Ecto neural progenitor cell (in vitro differentiated cells): ENCODE results near the gene ARHGAP24.
"Not testable (repeated sequence)": the region's sequence is repeated elsewhere in the genome, so short reads cannot be mapped to it uniquely, and the experiment has no call there.

Experiments
- DNase-seq: peaks from one replicate; pipeline ENCODE4 v3.0.0-alpha.2; 2018; ENCODE audit warnings: low spot score

The ARHGAP24 gene

DNA sequence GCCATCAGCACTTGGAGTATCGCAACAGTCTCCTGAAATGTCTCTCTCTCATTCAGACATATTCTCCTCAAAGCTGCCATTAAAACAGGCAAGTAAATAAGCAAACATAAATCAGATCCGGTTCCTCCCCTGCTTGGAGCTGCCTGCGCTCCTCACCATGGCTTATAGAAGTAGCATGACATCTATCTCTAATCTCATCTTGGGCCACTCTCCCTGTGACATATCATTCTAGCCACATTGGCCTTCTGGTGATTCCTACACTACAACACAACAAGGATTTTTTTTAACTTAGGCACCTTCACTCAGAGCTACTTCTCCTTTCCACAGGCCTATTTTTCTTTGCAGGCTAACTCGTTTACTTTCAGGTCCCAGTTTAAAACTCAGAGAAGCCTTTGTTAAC lies 387.9 kb downstream of the ARHGAP24 start:
- no peak for DNase-seq

DNA sequence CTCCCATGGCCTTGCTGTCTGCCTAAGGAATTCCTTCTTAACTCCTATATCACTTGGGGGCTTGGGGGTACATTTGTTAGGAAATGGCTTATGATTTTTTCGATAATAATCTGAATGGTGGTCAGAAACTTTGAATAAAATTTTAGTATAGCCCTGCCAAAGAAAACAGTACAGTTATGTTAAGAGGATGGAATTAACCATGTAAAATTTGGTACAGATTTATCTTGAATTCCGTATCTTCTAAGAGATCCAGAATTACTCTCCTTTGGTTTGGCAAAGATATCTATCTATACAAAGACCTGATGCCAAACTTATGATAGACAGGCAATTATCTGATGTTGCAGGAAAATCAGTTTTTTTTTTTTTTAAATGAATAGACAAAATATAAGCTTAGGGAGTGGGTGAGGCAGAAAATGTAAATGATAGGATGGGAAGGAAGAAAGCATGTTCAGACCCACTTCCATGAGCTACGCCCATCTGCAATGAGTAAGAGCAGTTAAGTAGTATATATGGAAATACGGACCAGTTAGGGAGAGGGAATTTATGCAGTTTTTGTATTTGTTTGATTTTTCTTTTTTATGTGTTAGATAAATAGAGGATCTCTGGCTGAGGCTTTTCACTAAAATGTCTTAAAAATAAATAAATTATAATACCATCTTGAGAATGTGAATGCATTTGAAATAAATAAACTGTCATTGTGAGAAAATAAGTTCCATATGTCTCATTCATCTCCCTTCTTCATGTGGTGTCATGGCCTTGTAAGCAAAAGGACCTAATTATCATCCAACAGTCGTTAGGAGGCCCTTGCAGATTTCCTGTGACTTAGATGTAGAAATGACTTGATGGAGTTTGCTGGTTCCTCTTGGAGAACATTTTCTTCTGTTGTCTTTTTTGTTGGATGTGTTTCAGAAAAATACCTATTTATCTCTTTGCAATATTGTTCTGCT lies 389.6 kb downstream of the ARHGAP24 start:
- DNase-seq, result no peak

DNA sequence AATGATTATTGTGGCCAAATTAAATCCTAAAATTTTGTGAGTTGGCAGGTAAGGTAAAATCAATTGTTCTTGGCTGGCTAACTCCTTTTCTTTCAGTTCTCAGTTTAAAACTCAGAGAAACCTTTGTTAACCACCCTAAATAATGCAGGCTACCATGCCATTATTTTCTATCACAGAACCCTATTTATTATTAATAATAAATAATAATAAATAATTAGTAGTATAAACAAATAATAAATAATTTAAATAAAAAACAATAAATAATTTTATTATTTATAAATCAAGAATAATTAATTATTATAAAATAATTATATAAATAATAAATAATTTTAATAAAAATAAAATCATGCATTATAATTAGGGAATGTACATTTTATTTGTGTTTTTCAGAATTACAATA lies 390.3 kb downstream of the ARHGAP24 start:
- DNase-seq, result no peak

DNA sequence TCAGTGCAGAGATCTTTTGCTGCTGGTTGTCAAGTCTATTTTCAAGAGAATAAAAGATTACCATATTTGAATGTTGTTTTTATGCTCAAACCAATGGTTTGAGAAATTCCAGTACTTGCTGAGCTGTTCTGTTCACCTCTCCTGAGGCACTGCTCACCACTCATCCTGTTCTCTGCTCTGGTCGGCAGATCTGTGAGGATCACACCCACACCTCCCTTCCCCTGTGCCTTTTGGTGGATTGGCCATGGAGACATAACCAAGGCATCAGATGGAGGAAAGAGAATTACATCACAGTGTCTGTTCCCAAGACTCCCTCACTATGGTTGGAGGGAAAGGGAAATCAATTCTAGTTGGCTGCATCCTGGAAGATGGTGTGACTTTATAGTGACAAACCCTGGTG lies 391.6 kb downstream of the ARHGAP24 start:
- no peak for DNase-seq

DNA sequence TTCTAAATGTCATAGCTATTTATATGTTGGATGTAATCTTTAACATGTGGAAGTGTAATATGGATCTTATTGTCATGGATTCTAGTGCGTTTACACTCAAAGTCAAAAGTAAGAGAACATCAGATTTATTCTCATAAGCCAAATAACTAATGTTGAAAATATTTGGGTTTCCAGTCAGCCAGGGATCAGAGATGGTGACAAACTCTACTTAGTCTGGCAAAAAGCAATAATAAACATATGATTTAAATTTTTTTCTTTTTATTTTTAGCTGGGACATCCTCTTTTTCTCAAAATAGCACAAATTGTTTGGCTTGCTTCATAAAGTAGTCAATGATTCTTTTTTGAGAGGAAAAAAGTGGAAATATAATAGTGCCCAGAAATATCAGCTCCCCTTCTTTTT lies 392.3 kb downstream of the ARHGAP24 start:
- DNase-seq, result no peak

DNA sequence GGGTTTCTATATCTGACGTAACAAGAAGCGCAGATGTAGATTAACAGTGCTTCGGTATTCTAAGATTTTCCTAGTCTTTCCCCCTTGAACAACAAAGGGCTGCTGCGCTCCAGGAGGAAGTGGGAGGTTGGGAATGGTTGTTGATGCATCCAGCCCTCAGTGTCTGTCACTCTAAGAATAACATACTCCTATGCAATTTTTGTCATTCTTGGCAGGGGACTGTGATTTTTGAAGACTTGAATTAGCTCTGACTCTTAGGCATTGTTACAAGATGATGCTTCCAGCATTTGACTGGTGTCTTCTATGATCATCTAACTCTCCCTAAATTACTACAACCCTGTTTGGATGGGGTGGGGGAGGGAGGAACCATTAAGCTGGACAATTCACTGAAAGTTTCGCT lies 394.2 kb downstream of the ARHGAP24 start:
- DNase-seq, result no peak

DNA sequence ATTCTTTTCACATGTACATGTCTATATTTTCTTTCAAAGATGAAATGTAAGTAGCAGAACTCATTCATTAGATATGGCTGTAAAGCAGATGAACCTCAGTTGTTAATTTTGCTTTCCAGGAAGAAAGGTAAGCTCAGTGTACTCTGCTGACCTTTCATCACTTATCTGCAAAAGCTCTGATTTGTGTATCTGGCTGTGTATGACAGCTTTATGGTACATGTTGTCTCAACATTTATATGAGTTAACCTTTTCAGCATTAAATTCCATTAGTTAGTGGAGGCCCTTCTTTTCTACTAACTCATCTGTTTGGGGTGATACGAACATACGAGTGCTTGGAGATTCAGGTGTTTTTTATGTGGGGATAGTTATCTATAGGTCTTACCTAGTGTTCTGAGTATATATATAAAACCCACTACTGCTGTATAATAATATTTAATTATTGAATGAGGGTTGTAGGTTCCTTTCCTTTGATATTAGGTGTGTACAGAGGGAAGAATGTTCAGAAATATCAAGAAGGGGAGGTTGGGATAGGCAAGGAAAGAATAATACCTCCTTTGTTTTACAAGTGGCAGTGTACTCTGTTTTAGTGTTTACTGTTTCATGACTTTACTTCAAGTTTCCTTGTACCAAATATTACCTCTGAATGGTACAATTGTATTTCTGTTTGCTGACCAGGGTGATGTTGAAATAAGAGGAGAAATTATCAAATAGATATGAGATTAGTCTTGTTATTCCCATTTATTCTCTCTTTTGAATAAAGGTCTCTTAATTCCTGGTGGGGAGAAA lies 395.5 kb downstream of the ARHGAP24 start:
- DNase-seq, result no peak

DNA sequence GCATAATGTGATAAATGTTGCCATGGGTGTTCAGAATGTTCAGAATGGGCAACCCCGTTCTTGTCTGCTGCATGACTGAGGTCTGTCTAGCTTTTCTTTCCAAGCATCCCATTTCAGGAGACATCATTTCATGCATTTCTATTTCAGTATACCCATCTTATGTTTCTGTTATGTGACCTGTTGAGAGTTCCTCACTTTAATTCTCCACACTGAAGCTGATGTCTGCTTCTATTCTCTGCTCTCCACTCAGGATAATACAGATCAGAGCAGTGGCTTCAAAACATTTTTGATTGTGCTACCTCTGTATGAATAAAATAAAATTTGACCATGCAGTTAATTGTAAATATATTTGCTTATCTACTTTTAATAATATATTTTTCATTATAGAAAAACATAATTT lies 398.6 kb downstream of the ARHGAP24 start:
- no peak for DNase-seq

DNA sequence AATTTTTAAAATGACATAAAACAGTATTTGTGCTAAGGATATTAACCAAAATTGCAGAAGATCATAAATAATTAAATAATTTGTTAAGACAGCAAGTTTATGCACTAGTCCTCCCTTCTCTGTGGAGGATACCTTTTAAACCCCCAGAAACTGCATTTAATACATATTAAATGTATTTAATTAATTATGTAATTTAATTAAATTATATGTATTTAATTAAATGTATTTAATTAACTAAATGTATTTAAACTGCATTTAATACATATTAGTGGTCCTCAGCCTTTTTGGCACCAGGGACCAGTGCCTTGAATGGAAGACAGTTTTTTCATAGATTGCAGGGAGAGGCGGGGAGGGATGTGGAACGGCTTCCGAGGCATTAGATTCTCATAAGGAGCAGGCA lies 404.6 kb downstream of the ARHGAP24 start:
- no peak for DNase-seq

DNA sequence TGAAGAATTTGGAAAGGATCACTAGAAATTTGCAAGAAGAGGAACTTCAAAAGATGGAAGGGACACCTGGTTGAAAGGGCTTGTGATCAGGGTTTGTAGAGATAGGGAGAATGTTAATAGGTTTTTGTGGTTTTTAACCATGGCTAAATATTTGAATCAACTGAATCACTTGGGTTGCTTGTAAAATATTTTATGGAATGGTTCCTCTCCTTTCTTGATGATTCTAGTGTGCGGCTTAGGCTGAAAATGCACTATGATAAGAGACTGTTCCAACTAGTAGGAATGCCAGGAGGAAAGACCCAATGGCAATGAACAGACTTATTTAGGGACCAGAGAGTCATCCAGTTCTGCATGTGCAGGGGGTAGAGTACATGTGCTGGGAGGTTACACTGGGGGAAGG lies 408.2 kb downstream of the ARHGAP24 start:
- no peak for DNase-seq

DNA sequence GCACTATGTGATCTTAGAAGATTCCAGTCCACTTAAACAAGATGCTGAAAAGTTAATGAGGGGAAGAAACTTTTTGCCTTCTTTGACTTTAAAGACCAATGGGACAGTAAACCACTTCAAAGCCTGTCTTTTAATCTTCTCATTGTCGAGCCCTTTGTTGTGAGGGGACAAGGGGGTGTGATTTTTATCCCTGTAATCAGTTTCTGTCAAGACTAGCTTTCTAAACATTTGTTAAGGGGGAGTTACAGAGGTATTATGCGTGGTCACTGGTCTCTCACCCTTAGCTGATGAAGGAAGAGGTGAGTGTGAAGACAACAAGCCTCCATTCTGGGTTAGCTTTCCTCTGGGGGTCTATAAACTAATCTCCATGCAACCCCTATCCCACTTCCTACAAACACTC lies 409.3 kb downstream of the ARHGAP24 start:
- DNase-seq, result no peak

DNA sequence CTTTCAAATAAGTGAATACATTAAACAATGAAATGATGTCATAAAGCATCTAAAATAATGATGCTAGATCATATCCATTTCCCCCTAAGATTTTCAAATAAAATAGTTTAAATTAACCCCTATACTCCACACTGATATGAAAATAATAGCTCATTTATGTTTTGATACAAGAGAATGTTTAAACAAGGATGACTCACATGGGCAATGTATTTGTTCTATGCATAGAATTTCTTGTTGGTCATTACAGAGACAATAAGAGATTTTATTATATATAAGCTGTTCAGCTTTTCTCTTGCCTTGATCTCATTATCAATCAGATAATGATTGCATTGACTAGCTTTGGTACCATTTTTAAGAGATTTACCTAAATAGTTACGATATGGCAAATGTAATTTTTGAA lies 411.7 kb downstream of the ARHGAP24 start:
- DNase-seq, result no peak

DNA sequence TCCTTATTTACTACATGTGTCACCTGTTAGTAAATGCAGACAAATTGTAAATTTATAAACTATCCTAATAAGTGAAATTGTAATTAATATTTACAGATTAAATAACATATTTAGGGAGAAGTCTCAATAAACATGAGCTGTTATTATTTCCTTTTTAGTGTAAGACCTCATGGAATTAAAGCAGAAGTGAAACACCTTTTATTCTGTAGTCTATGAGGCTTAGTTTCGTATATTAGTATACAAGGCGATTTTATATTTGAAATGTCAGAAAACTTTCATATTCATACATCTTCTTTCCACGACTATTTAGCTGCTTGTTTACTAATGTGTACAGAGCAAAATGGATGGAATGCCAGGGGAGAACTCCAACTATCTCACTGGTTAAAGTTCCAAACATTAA lies 414.4 kb downstream of the ARHGAP24 start:
- no peak for DNase-seq

DNA sequence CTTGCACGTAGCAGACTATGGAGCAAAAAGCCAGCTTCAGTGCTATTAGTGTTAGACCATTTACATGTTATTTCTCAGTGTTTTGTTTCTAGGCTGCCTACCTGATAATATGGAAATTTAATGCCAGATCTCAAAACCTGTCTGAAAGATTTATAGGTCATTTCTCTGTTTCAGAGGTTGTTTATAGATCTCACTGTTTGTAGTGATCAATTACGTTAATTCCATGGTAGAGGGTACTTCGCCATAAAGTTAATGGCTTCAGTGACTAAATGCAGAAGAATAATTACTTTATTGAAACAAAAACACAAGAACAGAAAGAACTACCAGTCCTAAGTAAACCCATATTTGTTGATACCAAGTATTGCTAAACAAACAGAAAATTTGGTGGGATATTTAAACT lies 420.8 kb downstream of the ARHGAP24 start:
- no peak for DNase-seq

DNA sequence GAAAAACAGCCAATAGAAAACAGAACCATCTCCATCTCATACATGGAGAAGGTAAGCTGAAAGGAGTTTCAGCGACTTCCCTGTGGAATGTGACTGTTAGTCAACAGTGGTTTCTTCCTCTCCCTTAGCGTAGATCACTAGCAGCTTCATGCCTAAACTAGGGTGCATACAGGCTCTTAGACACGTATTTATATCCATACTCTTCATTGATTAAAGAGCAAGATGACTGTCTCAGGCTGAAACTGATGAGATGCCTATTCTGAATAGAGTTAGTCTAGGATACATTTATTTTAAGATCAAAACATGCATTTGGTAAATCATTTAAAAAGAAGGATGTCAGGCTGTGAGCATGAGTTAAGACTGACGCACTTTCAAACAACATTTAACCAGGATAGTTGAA lies 423.3 kb downstream of the ARHGAP24 start:
- no peak for DNase-seq

DNA sequence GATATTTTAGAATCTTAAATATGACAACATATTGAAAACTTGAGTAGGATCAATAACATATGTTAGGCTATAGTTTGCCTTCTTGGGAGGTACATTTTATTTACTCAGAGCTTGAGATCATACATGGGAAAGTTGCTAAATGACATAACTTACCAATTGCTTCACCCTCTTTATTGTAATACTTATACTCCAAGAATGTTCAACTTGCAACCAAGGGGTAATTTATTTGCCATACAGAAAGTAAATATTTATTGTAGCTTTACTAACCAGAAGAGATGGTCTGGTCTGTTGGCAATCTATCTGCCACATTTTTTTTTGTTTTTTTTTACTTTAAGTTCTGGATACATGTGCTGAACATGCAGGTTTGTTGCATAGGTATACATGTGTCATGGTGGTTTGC lies 426.6 kb downstream of the ARHGAP24 start:
- DNase-seq, result no peak

DNA sequence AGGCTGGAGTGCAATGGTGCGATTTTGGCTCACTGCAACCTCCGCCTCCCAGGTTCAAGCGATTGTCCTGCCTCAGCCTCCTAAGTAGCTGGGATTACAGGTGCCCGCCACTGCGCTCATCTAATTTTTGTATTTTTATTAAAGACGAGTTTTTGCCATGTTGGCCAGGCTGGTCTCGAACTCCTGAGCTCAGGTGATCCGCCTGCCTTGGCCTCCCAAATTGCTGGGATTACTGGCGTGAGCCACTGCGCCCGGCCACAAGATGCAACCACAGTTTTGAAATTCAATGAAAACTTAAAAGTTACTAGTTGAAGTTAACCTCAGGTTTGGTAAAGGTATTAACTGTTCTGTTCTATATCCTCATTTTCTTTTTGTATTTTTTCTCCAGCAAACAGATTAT lies 427.7 kb downstream of the ARHGAP24 start:
- not testable (repeated sequence) for DNase-seq

DNA sequence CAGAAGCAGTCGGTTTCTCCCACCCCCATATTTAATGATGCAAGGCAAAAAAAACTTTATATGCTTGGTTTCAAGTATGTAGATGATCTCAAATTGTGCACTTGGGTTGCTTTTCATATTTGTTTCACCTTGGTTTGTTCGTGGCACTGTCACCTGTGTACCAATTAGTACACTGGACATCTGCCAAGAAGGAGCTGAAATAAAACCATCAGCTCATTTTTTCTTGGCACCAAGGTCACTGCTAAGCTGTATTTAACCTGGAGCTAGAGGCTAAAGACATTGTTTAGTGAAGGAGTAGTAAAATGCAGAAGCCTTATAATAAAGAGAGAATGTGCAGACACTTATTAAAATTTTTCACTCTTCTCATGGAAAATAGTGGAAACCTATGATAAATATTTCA lies 430.8 kb downstream of the ARHGAP24 start:
- DNase-seq, result no peak

DNA sequence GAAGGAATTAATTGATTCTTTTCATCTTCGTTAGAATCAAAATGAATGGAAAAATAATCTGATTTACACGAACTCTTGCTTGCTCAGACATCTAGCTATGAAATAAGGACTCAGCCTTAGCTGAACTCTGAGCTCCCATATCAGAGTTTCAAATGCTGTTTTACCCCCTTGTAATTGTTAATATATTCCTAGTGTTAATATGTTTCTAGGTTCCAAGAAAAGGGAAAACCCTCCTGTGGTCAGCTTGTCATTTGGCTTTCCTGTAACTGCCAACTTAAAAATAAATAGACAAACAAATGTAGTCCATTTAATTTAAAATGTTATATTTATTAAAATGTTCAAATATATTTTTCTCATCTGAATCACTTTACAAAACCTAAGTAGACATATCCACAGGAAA lies 432.1 kb downstream of the ARHGAP24 start:
- no peak for DNase-seq

DNA sequence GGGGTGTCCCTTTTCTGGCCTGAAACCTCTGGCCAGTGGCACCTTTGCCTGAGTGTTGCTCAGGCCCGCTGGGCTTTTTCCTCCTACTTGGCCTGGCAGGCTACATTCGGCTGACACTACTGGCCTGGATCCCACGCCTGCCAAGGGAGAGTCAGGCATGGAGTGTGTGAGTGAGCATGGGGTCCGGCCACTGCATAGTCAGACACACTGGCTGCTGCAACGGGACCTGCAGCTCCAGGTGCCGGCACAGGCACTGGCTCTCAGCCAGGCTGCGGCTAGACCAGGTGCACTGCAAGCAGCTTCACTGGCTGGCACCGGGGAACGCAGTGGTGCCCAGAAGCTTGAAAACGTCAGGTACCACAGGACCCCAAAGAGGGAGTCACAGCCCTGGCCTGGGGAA lies 434.9 kb downstream of the ARHGAP24 start:
- DNase-seq, result no peak

DNA sequence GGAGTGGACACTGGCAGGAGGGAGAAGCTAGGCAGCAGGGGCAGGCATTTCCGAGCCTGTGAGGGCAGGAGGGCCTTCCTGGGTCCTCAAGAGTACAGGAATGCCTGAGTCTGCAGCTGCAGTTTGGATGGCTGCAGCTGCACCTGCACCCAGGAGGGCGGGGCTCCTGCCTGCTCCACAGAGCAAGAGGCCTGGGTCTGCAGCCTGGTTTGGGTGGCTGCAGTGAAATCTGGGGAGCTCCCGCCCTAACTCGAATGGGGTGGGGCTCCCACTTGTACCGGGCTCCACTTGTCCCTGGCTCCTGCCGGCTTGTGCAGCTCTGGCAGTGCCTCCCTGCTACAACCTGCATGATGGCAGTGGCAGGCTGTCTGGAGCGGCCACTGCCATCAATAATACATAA lies 436.0 kb downstream of the ARHGAP24 start:
- DNase-seq, result no peak

DNA sequence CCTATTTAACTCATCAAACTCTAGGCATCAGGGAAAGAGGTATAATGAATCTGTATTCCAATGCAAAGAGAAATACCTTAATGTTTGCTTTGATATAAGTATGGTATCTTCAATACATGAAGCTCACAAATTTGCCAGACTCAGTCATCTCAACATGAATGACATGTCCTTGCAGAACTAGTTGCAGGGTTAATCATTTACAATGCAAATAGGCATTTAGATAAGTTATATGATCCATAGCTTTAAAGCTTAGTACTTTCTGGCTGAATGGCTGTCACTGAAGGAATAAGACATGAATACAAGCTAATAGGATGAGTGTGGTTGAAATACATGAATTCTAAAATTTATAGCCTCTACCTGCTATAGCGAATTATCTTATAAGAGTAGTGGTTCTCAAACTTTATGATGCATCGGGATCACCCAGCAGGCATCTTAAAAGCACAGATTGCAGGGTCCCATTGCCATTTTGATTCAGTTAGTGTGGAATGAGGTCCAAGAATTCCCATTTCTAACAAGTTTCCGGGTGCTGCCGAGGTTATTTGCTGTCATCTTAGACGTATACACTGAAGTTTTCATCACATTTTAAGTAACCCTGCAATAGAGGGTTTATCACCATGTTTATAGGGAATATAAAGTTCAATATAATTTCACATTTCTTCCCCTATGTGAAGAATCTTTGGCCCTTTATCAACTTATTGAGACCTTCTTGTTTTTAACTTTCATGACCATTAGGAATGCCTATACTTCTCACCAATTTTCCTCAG lies 439.2 kb downstream of the ARHGAP24 start:
- DNase-seq, result no peak

DNA sequence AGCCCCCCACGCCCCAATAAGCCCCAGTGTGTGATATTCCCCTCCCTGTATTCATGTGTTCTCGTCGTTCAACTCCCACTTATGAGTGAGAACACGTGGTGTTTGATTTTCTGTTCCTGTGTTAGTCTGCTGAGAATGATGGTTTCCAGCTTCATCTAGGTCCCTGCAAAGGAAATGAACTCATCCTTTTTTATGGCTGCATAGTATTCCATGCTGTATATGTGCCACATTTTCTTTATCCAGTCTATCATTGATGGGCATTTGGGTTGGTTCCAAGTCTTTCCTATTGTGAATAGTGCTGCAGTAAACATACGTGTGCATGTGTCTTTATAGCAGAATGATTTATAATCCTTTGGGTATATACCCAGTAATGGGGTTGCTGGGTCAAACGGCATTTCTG lies 440.6 kb downstream of the ARHGAP24 start:
- not testable (repeated sequence) for DNase-seq
